GM19467 (cell line): ENCODE data around the gene HDHD3.
"Not testable (repeated sequence)": the region's sequence is repeated elsewhere in the genome, so short reads cannot be mapped to it uniquely, and the experiment has no call there.

Experiments
- ATAC-seq: cut with Tn5 transposase; IDR thresholded peaks from one replicate; pipeline ENCODE4 v1.9.1; 2021; ENCODE audit warnings: mild to moderate bottlenecking, moderate library complexity; ENCODE audit not compliant: unreplicated experiment

Gene HDHD3

DNA sequence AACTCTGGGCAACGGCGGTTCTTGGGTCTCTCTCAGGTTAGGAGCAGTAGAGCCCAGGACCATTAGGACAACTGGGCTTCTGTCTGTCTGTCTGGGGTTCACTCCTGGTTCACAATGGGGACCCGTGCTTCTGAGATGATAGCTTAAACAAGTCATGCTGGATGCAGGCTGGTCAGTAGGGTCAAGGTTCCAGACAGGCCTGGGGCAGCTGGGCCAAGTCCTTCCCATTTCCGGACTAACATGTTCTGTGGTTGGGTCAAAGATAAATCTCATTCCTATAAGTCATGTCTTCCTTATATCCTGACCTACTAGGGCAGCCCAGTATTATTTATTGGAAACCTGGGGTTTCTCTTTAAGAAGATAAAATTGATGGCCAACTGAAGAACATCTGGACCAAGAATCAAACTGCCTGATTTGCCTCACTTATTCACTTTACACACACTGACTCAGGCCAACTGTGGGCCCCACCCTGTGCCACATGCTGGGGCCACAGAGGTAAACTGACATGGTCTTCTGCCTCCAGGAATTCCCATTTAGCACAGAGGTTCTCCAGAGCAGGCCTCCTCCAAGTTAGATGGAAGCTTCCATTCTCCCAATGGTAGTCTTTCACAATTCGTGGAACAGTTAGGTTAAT lies 8.3 kb downstream of the HDHD3 start:
- ATAC-seq = no peak

DNA sequence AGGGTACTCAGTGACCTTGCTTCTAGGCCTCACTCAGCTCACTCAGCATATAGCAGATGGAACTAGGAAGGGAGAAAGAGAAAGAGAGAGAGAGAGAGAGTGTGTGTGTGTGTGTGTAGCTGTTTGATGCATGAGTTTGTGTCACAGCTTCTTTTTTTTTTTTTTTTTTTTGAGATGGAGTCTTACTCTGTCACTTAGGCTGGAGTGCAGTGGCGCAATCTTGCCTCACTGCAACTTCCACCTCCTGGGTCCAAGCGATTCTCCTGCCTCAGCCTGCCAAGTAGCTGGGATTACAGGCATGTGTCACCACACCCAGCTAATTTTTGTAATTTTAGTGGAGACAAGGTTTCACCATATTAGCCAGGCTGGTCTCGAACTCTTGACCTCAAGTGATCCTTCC lies 11.1 kb downstream of the HDHD3 start:
- ATAC-seq = not testable (repeated sequence)

DNA sequence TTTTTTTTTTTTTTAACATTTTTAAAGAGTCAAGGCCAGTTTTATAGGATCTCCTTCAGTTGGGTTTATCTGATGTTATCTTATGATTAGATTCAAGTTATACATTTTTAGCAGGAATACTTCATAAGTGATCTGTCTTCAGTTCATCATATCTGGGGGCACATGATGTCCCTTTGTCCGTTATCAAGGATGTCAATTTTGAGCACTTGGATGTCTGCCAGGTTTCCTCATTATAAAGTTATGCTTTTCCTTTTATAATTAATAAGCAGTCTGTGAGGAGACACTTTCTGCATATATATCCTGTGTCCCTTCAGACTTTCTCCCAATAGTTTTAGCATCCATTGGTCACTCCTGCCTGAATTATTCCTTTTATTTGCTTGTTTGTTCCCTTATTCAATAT lies 11.8 kb downstream of the HDHD3 start:
- no peak for ATAC-seq

DNA sequence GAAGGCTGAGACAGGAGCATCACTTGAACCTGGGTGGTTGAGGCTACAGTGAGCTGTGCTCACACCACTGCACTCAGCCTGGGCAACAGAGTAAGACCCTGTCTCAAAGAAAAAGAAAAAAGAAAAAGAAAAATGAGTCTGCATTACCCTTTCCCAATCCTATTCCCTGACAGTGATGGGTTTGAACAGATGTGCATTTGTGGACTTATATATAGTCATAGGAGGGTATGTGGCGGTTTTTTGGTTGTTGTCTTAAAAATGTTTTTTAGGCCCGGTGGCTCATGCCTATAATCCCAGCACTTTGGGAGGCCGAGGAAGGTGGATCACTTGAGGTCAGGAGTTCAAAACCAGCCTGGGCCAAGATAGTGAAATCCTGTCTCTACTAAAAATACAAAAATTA lies 13.4 kb downstream of the HDHD3 start:
- ATAC-seq = no peak

DNA sequence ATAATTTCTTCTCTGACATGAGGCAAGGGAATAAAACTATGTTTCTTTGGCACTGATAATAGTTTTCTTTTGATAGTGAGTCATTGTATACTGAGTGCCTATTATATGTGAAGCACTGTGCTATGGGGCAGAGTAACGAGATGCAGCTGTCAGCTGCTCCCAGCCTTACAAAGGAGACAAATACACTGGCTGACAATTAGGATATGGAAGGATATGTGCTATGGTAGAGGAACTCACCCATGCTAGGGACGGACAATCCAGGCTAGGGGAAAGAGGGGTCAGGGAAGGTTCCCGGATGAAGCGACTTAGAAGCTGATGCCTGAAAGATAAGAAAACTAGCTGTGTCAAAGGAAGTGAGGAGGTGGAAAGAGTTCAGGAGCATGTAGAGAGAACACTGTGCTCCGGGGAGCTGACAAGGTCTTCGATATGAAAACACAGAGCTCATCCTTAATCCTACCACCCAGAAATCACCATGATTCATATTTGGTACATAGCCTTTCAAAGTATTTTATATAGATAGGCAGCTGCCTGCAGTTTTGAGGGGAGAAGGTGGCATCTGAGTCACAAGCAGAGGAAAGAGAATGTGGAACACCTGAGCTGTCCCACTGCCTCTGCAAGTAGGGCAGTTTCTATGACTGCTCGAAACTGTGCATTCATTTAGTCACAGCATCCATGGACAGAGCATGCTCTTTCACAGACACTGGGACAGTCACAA lies 15.3 kb downstream of the HDHD3 start:
- ATAC-seq = no peak

DNA sequence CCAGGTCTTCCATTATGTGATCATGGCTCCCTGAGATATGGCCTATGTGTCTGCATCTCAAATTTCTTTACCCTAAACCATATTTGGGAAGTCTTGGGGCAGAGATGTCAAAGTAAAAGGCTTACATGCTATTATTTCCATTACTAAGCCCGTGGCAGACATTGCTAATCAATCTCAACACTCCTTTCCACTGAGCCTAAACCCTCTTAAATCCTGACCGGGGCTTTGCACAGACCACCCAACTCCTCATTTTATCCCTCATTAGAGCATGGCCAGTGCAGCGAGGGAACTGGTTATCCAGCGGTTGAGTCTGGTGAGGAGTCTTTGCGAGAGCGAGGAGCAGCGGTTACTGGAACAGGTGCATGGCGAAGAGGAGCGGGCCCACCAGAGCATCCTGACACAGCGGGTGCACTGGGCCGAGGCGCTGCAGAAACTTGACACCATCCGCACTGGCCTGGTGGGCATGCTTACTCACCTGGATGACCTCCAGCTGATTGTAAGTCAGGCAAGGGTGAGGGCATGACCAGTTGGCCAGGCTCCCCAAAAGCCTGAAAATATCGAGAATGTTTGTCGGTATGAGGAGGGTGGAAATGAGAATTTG lies 16.4 kb downstream of the HDHD3 start:
- ATAC-seq = no peak

DNA sequence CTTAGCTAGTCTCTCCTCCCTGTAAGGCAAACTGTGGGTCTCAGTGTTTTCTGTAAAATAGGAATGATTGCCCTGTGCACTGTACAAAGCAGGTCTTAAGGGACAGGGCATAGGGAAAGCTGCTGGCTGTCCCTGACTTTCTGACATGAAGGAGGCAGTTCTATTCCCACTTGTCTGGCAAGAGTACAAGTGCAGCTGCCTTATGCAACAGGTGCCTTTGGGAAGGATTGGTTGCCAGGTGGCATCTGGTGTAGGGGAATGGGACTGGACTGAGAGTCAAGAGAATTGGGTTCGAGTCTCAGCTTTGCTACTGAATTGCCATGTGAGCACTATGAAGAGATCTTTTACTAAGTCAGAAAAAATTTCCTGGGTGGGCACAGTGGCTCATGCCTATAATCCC lies 17.4 kb downstream of the HDHD3 start:
- no peak for ATAC-seq

DNA sequence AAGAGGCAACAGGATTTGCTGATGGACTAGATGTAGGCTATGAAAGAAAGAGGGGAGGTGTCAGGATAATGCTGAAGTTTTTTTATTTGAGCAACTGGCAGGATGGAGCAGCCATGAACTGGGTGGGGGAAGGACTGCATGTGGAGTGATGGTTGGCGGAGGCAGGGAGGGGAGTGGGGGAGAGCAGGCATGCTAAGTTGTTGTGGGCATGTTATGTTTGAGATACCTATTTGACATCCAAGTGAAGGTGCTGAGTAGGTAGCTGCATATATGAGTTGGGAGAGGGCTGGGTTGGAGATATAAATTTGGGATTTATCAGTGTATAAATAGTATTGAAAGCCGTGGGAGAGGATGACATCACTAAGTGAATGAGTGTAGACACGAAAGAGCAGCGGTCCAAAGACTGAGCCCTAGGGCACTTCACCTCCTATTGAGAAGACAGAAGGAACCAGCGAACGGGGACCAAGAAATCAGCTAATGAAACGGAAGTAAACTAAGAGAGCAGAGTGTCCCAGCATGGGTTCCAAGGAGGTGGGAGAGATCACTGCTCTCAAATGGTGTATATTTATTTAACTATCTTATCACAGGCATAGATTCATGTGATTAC lies 20.0 kb downstream of the HDHD3 start:
- no peak for ATAC-seq

DNA sequence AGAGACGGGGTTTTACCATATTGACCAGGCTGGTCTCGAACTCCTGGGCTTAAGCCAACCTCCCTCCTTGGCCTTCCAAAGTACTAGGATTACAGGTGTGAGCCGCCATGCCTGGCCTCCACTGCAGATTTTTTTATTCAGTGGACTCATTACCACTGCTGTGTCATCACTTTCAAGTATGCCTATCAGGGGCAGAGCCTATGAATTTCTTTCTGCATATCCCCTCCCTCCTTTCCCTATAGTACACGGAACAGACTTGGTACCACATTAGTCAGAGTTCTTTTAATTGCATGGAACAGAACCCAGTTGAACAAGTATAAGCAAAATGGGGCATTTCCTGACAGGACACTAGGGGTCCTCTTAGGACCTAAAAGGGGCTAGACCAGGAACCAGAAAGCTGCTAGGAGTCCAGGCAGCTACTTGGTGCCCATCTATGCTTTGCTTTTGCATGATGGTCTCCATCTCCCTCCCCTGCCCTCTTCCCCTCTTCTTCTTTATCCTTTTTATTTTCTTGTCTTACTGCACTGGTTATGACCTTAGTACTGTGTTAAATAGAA lies 21.7 kb downstream of the HDHD3 start:
- ATAC-seq = no peak

DNA sequence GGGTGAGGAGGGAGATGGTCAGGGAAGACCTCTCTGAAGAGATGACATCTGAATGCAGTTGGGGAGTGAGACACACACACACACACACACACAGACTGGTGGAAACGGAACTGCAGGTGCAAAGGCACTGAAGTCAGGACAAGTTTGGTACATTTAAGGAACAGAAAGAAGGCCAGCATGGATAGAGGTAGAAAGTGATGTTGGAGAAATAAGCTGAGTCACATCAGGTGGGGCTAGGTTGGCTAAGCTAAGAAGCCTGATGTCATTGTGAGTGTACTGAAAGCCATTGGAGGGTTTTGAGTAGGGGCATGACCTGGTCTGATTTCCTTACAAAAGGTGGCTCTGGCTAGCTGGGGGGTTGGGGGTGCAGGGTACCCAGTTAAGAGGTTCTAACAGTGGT lies 24.4 kb downstream of the HDHD3 start:
- no peak for ATAC-seq

DNA sequence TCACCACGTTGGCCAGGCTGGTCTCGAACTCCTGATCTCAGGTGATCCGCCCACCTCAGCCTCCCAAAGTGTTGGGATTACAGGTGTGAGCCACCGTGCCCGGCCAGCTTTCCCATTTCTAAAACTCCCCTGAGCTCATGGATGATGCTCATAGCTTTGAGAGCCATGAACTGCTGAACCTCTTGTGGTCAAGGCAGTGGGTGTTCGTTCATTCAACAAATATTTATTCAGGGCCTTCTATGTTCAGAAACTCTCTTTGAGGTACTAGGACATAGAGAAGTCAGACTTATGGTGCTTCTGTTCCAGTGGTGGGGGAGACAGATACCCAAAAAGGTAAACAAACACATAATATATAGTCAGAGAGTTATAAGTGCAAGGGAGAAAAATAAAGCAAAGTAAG lies 24.8 kb downstream of the HDHD3 start:
- ATAC-seq = no peak

DNA sequence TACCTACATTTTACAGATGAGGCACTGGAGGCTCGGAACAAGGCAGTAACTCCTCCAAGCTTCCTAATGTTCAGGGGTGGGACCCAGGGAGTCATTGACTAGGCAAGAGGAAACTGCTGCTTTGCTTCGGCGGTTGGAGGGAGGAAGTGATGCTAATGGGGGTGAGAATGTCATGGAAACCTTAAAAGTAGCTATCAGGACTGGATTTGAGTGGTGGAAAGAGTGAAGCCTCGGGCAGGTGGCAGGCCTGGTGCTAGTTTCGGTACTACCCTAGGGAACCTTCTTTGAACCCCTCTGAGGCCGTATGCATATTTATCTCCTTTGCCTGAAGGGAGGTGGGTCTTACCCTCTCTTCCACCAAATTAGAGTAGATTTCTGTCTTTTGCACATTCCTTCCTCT lies 25.8 kb downstream of the HDHD3 start:
- no peak for ATAC-seq

DNA sequence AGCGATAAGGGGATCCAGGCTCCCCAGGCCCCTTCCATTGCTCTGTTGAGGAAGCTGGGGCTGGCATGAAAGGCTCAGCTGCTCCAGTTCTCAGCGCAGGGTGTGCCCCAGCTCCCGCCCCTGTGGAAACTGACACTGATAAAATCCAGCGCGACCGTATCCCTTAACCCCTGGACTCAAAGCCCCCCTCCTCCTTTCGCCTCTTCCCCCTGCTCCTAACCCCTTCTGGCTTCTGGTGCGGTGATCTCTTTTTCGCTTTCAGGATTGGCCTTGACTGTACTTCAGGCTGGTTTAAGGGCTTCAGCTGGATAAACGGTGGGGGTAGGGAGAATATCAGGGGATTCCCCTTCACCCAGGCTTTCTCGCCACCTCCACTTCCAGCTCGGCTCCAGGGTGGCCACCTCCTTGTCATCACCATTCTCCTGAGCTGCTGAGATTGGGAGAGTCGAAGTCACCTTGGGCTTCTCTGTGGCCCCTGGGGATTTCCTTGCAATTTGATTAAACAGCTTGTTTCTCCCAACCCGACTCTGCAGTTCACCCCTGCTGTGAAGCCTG lies 26.6 kb downstream of the HDHD3 start:
- no peak for ATAC-seq

DNA sequence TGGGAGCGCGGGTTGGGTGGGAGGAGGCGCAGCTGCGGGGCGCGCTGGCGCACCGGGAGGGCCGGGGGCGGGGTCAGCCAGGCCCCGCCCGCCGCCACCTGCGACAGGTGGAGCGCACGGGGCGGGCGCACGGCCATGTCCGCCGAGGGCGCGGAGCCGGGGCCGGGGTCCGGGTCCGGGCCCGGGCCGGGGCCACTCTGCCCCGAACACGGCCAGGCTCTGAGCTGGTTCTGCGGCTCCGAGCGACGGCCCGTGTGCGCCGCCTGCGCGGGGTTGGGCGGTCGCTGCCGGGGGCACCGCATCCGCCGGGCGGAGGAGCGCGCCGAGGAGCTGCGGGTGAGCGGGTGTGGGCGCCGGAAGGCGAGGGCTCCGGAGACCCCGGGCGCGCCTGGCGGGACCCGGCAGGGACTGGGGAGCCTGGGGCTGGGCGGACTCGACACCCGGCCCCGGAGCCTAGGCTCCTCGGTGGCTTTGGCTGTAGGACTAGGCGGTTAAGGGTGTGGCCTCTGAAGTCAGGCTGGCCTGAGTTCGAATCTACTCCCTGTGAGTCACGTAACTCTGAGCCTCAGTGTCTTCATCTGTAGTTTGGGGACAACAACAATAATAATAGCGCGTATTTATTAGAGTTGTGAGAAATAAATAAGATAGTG lies 27.2 kb downstream of the HDHD3 start, which contains the start of gene BSPRY:
Gene BSPRY (plus strand): TSS at position 97 of the 650 bp plus-strand sequence. CDS start 39 bp downstream, at position 136.
- ATAC-seq = no peak

DNA sequence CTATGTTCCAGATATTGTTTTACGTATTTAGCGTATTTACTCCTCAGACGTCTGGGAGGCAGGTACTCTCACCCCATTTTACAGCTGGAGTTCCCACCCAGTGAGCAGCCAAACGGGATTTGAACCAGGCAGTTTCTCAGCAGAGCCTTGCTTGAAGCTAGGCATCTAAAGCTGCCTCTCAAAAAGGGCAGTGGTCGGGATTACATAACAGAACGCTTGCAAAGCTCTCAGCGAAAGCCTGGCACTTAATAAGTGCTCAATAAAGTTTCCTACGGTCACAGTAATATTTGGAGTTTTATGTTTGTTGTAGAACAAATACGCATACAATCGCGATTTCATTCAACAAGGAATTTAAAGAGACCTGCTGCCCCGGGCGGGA lies 27.7 kb downstream of the HDHD3 start:
- ATAC-seq = no peak

DNA sequence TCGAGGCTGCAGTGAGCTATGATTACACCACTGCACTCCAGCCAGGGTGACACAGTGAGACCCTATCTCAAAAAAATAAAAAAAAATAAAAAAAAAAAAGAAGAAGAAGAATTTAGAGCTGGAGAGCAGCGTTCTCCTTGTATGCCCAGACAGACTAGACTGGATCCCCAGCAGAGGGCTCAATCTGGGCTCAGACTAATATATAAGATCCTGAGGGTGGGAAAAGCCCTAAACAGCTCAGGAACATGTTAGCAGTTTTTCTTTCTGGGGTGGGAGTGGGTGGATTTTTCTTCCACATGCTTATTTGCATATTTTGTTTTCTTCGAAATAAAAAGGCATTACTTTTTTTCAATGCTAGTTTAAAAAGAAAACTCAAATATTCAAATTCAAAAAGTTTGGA lies 28.3 kb downstream of the HDHD3 start:
- ATAC-seq = no peak

DNA sequence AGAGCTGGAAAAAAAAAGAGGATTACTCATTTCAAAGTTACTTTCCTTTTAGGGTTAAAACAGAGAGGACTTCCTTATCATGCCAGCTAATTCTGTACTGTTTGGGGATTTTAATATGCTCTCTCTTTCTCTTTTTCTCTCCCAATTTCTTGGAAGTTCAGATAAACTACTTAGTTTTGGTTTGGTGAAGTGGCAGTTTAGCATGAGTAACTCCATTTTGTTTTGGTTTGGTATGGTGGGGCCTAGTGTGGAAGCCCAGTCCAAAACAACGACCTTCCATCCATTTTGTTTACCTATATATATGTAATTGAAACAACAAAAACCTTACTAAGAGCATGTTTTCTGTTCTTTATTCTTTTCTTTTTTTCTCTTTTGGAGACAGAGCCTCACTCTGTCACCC lies 31.1 kb downstream of the HDHD3 start:
- ATAC-seq = no peak

DNA sequence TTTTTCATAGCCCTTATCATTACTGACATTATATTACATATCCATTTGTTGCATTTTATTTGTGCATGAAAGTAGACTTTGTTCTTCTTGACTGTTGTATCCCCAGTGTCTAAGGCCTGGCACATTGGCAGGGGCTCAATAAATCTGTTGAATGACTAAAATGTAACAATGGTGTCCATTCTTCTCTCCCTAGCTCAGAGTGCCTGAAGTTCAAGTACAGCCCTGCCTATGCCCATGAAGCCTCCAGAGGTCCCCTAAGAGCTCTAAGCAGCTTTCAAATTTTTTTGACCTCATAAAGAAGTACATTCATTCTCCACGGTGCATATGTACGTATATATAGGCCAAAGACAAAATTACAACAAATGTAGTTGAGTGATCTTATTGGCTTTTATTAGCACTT lies 31.6 kb downstream of the HDHD3 start:
- no peak for ATAC-seq

DNA sequence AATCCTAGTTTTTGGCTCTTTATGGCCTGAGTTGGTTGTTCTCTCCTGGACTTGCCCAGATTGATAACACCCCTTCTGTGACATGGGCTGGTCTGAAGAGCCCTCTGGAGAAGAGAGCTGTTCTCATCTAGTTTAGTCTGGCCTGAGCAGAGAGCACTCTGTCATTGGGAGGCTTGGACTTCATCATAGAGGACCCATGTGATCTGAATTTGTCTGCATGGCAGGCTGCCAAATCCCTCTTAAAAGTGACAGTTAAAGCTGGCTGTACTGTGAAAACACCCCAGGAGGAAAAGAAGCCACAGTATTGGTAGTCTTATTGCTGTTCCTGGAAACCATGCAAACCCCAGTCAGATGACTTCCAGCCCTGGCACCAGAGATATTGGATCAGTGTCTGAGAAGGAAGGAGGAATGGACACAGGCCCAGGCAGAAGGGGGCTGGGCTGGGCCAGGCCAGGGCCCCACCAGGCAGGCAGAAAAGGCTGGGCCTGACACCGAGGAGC lies 33.0 kb downstream of the HDHD3 start:
- ATAC-seq = no peak

DNA sequence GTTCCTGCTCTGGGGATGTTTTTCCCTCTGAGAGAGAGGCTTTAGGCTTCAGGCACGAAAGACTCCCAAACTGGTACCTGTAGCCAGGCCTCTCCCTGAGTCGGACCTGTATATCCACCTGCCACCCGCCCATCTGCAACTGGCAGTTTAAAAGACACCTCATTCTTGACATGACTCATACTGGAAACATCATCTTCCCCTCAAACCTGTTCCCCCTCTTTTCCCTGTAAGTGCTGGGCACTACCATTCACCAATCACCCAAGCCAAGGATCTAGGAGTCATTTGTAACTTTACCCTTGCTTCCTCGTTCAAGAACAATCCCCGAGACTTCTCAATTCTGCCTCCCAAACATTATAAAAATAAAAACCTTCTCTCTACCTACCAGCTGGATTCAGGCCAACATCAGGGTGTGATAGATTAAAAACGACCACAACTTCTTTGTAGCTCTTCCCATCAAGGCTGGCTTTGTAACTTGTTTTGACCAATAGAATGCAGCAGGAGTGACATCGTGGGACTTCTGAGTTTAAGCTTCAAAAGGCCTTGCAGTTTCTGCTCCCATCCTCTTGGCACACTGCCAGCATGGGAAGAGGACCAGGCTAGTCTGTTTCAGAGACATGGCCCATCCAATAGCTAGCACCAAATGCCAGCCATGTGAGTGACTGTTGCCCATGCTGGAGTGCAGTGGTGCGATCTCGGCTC lies 34.9 kb downstream of the HDHD3 start:
- no peak for ATAC-seq
